Fibroblast of skin of left biceps (primary cell): ENCODE data around the gene FLNA.
"Not testable (repeated sequence)": the region's sequence is repeated elsewhere in the genome, so short reads cannot be mapped to it uniquely, and the experiment has no call there.

Experiments
- DNase-seq, 2 experiments: peaks; one replicate each; pipeline ENCODE4 v3.0.0-alpha.2; 2013; ENCODE audit warnings: low read depth in 2 of 2

The FLNA gene

DNA sequence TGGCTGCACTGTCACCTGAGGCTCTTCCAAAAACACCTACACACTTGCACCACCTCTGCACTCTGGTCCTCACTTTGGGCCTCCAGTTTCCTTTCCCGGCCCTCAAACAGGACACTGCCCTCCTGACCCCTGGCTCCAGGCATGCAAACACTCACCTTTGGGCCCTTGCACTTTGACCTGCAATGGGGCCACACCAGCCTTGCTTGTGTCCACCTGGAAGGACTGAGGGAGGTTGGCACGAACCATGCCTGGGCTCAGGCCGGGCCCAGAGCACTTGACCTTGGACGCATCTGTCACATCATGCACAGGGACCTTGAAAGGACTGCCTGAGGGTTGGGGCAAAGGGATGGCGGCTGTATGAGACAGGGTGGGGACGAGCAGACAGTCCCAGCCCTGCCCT is 15.6 kb downstream of the FLNA start:
- no peak for DNase-seq

DNA sequence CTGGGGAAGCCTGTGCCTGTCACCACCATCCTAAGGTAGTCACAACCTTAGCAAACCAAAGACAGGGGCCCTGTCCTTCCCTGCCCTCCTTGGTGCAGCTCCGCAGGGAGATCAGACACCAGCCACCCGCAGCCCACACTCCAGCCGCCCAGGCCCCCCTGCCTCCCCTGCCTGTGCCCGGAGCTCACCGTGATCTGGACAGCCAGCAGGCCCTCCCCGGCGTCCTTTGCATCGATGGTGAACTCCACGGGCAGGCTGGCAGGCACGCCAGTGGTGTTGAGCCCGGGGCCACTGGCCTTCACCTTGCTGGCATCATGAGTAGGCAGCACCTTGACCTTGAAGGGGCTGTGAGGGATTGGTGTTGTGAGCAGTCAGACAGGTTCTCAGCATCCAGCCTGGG is 16.4 kb downstream of the FLNA start:
- DNase-seq: no peak

DNA sequence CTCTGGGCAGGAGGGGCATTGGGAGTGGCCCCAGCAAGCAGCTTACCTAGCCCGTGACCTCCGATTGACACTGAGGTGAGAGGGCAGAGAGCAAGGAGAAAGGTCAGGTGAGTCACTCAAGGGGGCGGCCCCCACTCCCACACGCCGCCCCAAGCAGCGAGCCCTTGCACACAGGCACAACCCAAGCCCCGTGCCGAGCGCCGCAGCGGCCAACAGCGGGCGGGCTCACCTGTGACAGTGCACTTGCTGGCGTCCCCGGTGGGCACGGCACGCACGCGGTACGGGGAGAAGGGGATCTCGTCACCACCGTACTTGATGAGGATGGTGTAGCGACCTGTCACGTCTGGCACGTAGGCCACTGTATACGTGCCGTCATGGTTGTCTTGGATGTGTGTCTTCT is 17.2 kb downstream of the FLNA start:
- no peak for DNase-seq

DNA sequence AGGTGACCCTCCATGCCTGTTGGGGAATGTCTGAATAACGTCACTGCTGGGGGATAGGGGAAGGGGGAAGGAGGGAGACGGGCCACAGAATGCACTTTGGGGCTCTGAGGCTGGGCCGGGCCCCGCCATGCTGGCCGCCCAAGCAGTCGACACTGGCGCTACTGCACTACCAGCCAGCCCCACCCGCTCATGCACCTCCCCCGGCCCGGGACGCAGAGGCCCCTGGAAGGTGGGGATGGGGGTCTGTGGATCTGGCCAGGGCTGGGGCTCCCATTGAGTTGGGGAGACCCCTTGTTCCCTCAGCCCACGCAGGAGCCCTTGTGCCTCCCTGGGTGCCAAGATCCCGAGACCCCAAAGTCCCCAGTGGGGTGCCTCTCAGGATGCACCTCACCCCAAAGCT is 17.8 kb downstream of the FLNA start:
- DNase-seq: no peak

DNA sequence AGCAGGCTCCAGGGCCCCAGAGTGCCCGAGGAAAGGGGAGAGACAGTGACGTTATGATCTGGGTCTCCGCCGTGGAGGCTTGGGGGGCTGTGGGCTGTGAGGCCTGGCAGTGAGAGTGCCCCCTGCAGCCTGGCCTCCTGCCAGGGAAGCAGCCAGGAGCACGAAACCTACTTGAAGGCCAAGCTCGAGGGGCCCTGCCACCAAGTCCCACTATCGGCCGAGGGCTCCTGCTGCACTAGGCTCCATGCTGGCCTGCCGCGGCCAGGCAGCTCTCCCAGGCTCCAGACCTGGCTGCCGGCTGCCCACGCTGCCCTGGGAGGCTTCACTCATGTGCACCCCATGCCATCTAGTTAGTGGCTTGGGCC is 18.7 kb downstream of the FLNA start:
- DNase-seq: no peak

DNA sequence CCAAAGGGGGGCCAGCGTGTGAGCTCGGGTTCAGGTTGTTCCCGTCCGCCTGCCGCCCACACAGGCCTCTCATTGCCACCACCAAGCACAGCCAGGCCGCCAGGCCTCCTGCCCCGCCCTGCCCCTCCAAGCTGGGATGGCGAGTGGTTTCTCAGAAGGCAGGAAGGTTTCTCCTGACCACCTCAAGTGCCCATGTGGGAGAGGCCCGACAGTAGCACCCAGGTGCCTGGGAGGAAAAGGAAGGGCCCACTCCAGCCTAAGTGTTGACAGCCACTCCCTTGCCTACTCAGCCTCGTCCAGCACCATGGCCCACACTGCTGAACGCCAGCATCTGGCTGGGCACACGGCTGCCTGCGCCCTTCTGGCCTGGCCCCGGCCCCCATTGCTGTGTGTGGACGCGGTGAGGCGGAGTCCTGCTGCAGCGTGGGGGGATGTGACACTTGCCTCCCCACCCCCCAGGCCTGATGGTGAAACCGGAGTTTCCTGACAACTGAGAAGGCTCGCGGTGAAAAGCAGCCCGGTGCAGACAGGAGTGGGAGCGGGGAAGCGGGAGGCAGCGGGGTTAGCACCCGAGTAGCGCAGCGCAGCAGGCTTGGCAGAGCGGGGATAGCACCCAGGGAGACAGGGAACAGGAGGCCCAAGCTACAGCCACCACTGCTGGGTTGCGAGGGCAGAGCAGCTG is 19.2 kb downstream of the FLNA start:
- no peak for DNase-seq

DNA sequence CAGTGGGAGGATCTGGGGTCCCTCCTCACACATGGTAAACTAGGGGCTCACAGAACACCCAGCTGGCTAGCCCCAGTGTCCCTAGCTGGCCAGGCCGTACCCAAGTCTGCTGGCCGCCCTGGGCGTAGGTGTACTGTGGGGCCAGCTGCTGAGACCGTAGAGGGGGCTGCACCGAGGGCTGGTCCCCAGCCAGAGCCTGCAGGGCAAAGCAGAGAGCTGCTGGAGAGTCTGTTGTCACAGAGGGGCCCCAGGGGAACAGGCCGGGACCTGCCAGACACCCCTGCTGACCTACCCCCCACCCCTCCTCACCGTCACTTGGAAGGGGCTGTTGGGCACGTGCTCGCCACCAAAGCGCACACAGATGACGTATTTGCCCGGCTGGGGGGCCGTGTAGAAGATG is 19.9 kb downstream of the FLNA start:
- no peak for DNase-seq

DNA sequence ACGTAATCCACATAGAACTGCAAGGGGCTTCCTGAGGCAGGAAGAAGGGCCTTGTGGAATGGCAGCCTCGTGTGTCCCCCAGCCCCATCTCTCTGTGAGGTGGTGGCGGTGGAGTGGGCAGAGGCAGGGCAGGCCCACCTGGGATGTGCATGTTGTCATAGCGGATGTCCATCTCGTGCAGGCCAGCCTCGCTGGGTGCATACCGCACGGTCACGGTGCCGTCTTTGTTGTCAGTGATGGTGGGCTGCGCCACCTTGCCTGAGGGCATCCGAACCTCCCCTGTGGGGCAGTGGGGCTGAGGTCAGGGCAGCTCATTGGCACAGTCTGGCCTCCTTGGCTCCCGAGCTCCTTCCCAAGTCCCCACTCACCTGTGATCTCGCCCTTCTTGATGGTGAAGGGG is 20.4 kb downstream of the FLNA start:
- DNase-seq: no peak

DNA sequence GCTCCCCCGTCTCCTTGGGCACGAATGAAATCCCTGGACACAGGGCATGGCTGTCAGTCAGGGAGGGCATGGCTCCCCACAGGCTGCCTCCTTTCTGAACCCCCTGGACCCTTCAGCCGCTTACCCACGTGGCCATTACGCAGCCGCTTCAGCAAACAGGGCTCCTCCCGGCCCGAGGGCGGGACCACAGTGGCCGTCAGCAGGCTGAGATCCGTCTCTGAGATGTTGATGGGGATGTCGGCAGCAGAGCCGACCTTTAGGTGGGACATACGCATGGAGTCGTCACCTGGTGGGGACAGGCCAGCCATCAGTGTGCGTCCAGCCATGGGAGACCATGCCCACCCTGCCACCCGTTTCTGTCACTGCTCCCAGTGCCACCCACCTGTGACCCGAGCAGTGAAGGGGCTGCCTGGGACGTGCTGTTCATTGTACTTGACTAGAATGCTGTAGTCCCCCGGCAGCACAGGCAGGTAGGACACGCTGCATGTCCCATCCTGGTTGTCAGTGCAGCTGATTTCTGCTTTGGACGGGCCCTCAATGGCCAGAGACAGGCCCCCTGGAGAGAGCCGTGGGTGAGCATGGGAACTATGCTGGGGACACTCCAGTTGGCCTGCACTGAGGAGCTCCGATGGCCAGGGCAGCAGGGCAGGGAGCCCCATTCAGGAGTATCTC is 21.1 kb downstream of the FLNA start:
- no peak for DNase-seq

DNA sequence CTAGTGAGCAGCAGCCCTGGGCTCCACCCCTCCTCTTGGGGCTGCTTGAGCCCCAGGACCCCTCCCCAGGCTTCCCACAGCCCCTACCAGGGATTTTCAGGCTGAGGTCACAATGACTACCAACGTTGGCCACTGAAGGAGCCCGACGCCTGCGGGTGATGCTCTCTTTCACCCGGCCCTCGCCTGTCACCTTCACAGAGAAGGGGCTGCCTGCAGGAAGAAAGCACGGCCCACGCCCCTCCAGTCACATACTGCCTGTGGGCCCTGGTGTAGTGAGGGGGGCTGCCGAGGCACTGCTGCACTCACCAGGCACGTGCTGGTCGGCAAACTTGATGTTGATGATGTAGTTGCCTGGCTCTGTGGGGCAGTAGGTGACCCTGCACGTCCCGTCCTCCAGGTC is 22.0 kb downstream of the FLNA start:
- no peak for DNase-seq

DNA sequence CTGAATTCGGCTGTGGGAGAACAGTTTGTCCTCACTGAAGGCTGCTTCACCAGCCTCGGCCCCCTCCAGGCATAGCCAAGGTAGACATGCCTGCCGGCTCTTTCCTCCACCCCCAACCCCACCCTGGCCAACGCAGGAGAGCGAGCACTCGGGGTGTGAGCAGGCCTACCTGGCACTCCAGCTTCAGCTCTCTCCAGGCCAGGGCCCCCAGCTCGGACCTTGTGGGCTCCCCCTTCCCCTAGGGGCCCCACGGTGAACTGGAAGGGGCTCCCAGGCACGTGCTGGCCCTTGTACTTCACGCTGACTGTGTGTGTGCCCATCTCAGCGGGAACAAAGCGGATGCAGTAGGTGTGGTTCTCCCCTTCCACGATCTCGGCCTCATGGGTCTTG is 22.4 kb downstream of the FLNA start:
- no peak for DNase-seq

DNA sequence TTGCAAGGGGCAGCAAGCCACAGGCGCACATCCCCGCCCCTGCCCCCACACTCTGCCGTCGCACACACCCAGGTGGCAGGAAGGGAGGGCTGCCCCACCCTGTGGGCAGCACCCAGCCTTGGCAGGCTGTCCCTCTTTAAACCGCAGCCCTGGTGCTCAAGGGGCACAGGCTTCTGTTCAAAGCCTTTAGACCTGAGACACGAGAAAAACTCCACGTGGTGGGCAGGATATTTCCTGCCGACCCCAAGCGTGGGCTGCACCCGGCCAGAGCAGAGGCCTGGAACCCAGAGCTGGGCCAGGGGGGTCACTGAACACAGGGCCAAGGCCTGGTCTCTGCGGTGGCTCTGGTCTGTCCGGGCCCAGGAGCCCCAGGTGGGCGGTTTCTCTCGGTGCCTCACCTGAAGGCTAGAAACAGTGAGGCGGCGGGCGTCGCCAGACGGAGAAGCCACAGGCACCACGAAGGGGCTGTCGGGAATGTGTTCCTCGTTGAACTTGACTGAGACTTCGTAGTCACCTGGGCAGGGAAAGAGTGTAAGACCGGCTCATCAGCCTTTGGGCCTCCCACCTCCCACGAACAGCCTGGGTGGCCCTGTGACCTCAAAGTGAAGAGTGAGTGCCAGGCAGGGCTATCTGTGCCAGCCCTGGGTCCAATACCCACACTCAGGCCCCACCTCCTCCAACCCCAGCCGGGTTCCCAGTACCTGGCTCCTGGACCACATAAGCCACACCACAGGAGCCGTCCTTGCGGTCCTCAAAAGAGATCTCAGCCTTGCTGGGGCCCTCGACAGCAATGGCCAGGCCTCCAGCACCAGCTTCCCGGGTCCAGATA is 23.0 kb downstream of the FLNA start:
- no peak for DNase-seq

DNA sequence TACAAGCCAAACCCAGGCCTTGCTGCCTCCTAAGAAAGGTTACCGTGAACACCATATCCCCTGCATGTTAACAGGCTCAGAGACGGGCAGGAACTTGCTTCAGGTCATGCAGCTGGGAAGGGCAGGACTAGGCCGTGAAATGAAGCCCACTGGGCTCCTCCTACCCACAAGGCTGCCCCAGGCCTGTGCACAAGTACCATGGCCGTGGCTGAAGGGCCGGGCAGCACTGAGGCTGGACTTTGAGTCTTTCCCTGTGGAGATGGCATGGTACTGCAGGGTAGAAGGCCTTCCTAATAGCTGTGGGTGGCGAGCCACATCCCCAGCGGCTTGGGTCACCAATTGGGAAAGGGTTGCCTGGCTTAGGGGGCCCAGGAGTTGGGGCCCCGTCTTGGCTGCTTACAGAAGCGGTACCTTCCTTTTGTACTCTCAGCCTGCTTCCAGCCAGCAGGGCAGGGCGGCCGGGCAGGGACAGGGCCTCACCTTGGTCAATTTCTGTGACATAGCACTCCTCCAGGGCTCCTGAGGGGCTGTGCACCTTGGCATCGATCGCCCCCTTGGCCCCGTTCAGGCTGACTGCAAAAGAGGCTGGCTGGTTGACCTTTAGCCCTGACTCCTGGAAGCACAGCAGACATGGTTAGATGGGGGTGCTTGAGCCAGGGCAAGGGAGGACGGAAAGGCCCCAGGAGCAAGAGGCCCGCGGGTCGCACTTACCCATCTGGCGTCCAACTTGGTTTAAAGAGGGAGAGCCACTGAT is 23.8 kb downstream of the FLNA start:
- DNase-seq: no peak

DNA sequence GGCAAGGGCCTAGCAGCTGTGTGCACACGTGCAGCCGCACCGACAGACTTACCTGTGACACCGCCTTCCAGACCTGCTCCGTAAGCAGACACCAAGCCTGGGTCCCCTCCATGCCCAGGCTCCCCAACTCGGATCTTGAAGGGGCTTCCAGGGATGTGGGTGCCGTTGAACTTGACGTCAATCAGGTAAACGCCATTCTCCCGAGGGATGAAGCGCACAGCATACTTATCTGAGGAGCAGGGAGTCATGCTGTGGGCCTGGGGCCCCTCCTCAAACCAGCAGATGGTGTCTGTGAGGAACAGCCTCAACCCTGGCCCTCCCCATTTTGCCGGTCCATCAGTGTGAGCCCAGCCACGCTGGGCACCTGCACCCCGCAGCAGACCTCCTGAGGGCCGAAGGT is 24.5 kb downstream of the FLNA start:
- no peak for DNase-seq

DNA sequence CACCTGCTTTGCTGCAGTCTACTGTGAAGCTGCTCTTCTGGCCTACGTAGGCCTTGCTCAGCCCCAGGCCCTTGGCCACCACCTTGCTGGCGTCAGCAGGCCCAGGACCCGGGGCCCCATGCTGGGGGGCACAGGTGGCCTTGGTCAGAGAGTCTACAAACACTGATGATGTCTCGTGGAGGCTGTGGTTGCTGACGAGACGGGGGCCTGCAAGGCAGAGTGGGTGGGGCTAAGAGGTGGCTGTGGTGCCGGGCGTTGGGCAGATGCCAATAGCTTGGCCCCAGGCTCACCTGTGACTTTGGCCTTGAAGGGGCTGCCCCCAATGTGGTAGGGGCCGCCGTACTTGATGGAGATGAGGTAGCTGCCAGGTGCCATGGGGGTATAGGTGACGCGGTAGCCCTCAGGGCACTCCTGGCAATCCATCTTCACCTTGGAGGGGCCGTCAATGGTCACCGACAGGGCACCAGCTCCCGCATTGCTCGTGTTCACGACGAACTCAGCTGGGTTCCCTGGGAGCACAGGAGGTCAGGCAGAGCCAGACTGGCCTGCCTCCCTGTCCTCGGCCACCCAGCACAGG is 25.0 kb downstream of the FLNA start:
- DNase-seq: no peak

DNA sequence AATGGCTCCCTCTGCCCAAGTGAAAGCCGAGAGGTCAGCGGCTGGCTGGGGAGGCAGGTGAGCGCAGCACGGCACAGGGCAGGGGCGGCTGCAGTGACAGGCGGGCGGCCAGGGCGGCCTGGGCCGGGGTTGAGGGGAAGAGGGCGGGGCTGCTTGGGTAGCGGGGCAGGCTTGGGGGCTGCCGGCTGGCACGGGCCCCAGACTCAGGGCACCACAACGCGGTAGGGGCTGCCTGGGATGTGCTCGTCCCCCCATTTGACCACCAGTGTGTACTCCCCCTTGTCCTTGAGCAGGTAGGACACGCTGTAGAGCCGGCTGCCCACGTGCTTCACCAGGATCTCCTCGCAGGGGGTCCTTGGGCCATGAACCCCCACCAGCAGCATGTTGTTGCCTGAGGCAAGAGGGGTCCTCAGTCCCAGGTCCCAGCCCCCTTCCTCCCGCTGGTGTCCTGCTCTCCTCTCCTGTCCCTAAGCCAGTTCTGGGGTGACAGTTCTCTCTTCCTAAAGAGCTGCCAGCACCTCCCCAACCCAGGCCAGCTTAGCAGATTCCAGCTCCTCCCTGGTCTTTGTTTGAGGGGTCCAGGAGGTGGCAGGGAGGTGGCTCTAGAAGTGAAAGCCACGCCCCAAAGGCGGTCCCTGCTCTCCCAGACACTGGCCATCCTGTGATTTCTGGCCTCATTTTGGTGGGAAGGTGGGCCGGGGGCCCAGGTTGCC is 25.6 kb downstream of the FLNA start:
- DNase-seq: no peak

DNA sequence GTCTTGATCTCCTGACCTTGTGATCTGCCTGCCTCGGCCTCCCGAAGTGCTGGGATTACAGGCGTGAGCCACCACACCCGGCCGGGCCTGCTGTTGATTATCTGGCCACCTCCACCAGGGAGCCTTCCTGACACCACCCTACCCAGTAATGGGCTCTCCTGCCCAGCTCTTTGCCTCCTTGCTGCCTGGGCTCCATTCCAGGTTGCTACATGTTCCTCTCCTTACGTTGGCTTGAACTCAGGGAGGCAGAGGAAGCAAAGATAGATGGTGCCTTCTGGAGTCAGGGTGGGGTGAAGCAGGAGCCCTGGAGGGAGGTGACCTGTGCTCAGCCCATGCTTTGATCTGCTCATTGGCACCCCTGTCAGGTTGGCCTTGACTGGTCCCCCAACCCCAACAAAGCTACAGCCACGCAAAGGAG is 26.3 kb downstream of the FLNA start:
- DNase-seq: no peak

DNA sequence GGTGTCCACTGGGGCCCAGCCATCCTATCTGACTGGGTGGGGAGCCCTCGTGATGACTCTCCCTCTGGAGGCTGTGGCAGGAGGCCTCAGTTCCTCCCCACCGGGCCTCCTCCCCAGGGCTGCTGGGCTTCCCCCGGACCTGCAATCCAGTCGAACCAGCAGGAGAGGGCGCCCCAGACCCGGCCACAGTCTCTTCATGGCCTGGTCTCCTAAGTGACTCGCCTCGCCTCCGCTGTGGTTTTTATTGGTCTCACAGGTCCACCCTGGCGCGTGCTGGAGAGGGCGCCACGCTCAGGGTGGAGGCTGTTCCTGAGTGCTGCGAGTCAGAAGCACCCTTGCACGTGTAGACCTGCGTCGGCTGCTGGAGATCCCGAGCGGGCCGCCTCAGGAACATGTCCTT is 30.8 kb downstream of the FLNA start:
- not testable (repeated sequence) for DNase-seq

DNA sequence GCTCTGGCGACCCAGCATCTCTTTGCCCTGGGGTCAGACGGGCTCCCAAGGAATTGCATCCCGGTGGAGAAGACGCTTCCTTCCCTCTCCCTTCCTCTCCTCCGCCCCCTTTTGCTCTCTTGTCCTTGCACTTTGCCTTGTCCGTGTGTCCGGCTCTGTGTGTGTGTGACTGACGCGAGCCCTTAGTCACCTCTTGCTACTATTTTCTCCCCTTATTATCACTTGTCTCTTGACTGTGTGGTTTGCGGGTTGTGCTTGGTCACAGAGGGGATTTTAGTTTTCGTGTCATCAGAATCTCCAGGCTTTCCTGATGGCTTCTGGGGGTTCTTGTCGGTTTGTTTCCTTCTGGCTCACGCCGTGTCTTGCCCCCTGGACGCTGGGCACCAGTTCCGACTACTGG is 31.4 kb downstream of the FLNA start:
- DNase-seq: not testable (repeated sequence)

DNA sequence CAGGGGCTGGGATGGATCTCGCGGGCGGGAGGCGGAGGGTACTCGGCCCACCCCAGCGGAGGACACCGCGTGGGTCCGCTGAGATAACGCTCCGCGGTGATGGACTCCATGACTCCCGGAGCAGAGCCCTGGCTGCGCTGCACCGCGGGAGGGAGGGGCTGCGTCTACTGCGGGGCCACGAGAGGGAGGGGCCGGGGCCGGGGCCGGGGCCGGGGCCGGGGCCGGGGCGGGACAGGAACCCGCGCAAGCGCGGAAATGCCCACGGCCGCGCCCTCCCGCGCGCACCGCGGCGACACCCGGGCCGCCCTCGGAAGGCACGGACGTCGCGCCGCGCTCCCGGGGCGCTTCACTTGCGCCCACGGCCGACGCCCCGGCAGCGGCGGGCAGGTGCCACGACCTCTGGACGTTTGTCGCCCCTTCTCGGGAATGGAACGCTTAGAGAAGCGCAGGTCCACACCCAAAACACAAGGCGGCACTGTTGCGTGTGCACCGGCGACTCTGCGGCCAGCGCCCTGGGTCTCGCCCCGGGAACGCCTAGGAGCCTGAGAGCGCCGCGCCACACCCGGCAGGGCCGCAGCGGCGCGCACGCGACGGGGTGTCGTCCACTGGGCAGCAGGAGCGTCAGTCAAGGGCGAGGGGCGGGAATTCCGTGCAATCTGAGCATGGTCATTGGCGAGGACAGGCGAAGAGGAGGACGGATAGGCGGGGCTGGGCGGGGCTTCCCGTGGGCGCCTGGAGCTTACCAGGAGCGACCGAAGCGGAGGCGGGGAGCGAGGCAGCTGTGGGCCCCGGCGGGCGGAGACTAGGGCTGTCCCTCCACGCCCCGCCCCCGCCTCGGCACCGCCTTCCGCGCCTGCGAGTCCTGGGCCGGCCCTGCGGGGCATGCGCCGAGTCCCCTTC is 32.8 kb downstream of the FLNA start:
- DNase-seq: not testable (repeated sequence)
